HUDEP-2 (cell line): ENCODE data around the gene SPOPL.
A peak's percentile ranks its signal among the peaks of the same experiment; 100 is the strongest.
"Not testable (repeated sequence)": the region's sequence is repeated elsewhere in the genome, so short reads cannot be mapped to it uniquely, and the experiment has no call there.

ENCODE experiments used
- DNase-seq, 76 experiments: peaks; one replicate each; lab custom pipeline; 2025; ENCODE audit not compliant: unreplicated experiment in 76 of 76; lab: John Stamatoyannopoulos, UW

Gene SPOPL

DNA sequence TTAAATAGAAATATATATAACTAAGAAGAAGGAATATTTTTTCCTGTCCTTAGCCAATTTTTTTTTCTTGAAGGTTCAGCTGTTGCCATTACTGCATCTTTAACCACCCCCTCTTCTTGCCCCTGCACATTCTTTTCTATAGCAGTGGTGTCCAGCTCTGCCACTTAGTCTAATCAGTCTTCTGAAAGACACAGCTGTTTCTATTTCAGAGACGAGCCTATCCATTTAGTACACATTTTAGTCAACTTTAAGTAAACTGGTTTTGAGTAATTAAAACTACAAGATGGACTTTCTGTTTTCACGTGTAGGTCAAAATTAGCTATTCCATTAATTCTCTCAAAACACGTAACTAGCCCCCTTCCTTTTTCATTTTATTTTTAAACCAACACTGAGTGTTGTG is 21.0 kb downstream of the SPOPL start:
- DNase-seq: no peak

GRCh38 chr2:138523018-138523672 is 21.6 kb downstream of the SPOPL start:
- not testable (repeated sequence) for DNase-seq

- not testable (repeated sequence) for DNase-seq
These were observed 22.1 kb downstream of the SPOPL start for GRCh38 chr2:138523673-138524042.

GRCh38 chr2:138524353-138524752 is 22.8 kb downstream of the SPOPL start:
- DNase-seq: not testable (repeated sequence)

- DNase-seq: no peak
These were observed 30.3 kb downstream of the SPOPL start for GRCh38 chr2:138531913-138532312.

DNA sequence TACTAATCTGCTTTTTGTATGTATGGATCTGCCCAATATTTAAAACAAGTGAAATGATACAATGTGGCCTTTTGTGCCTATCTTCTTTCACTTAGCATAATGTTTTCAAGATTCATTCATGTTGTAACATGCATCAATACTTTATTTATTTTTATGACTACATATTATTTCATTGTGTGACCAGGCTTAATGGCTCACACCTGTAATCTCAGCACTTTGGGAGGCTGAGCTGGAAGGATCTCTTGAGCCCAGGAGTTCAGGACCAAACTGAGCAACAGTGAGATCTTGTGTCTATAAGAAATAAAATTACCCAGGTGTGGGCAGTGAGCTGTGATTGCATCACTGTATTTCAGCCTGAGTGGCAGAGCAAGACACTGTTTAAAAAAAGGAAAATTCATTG is 33.2 kb downstream of the SPOPL start:
- no peak for DNase-seq

DNA sequence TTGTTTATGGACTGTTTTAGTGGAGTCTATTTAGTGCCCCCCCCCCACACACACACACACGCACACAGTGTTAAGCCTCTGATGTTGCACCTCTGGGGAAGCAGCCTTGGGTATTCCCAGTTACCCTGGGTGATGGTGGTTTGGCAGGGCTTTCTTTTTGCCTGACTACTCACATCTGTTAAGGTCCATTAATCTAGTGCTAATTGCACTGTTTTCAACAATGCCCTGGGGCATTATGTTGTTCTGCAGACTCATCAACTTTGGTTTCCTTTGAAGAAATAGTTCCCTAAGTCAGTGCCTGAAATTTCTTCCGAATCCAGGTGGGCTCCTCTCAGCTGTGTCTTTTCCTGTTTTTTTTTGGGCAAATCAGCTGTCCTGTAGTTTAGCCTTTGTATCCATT is 34.7 kb downstream of the SPOPL start:
- DNase-seq: peak in 1 of 76 experiments; percentile 14

- no peak for DNase-seq
These were observed 35.2 kb downstream of the SPOPL start for GRCh38 chr2:138536740-138537139.

GRCh38 chr2:138537170-138537915 is 35.8 kb downstream of the SPOPL start:
- DNase-seq: peak in 67 of 76 experiments; percentile 5 to 79 (median 38)

DNA sequence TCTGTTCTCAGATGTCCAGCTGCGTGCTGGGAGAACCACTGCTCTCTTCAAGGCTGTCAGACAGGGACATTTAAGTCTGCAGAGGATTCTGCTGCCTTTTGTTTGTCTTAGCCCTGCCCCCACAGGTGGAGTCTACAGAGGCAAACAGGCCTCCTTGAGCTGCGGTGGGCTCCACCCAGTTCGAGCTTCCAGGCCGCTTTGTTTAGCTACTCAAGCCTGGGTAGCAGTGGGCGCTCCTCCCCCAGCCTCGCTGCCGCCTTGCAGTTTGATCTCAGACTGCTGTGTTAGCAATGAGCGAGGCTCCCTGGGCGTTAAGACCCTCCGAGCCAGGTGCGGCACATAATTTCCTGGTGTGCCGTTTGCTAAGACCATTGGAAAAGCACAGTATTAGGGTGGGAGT is 42.6 kb downstream of the SPOPL start:
- not testable (repeated sequence) for DNase-seq

GRCh38 chr2:138548796-138549195 is 47.2 kb downstream of the SPOPL start:
- DNase-seq: no peak

GRCh38 chr2:138550172-138550571 is 48.6 kb downstream of the SPOPL start:
- DNase-seq: no peak

DNA sequence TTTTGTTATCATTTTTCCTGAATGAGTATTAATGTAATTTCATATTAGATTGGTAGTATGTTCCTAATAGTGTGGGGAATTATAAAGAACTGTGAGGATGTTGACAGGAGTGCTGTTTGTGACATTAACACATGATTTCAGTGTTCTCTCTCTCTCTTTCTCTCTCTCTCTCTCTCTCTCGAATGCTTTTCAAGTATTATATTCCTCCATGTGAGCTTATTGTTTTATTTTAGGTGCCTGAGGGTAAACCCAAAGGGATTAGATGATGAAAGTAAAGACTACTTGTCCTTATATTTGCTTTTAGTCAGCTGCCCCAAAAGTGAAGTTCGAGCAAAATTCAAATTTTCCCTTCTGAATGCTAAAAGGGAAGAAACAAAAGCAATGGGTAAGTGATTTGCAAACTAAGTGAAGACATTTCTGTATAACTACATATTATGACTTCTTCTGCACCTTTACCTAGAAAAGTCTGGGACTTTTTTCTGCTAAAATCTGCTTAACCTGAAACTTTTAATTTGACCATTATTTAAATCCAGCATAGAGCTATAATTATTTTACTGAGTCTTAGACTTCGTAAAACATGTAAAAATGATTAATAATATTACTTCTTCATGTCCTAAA is 49.2 kb downstream of the SPOPL start:
- no peak for DNase-seq

DNA sequence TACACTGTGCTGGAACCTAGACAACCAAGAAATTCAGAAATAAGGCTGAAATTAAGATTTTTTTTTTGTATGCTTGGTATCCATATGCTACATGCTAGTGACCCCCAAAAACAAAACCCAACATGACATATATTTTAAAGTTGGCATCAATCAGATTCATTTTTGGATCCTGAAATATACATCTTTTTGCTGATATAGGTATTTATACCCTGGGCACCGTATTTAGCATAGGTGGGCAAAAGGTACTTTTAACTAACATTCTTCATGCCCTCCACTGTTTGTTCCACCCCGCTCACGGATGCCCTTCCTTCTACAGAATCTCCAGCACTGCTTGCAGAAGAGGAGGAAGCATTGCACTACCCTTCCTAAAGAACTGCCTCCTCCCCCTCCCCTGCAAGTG is 52.6 kb downstream of the SPOPL start:
- DNase-seq: no peak

DNA sequence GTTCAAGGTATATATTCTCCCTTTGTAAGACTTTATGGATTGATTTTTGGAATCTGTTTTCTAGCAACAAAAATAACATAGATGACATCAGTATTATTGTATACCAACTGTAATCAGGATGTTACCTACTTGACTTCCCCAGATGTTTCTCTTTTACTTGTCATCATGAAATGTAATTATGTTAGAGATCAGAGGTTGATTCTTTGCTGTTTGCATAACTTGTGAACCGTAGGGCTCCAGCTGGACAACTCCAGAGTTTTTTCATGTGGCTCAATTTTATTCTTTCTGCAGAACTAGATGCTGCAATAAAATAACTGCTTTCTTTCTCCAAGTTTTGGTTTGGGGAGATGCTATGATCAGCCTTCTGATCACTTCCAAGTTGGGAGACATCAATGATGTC is 58.1 kb downstream of the SPOPL start:
- DNase-seq: no peak

GRCh38 chr2:138564586-138565229 is 63.1 kb downstream of the SPOPL start:
- DNase-seq: no peak

- no peak for DNase-seq
These were observed 63.6 kb downstream of the SPOPL start for GRCh38 chr2:138565230-138565598.

DNA sequence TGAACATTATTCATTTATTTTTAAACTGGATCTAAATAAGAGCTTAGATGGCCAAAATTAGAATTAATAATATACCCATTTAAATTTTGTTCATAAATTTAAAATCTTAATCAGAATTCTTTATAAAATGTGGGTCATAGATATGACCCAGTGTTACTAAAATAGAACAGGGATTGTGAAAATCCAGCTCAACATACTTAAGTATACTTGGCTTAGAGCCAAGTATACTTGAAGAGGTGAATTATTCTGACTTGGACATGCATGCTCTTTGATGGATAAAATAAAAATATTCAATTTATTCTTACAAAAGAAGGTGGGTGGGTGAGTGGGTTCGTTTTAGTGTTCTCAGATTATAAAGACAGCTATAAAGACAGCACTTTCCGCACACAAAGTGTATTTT is 70.7 kb downstream of the SPOPL start:
- no peak for DNase-seq

- DNase-seq: no peak
These were observed 75.5 kb downstream of the SPOPL start for GRCh38 chr2:138577066-138577465.

- no peak for DNase-seq
These were observed 78.0 kb downstream of the SPOPL start for GRCh38 chr2:138579556-138579955.

DNA sequence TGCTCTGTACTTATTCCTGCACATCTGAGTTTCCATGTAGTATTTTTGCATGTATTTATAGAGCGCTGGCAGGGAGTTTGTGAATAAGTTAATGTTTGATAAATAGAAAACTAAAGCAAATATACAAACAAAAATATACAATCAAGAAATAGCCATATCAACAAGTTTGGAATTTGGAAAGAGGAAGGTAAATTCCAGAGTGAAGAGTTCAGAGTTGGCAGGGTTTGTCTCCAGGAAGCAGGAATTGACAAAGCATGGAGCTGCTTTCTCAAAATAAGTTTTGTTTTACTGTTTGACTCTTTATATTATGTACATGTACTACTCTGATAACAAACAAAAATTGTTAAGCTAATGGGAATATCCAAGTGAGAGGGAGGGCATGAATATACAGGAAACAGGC is 80.3 kb downstream of the SPOPL start:
- DNase-seq: no peak

DNA sequence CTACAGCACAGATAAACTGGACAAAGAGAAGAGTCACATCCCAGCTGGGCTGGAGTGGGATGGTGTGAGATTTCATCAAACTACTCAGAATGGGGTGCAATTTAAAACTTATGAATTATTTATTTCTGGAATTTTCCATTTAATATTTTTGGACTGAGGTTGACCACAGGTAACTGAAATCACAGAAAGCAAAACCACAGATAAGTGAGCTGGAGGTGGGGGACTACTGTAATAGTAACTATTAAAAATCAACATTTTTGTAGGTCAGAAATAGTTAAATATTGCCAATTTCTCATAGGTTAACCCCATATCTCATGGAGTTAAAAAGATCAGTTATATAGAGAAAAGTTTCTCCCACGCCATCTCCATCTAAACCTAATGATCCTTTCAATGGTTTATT is 88.1 kb downstream of the SPOPL start:
- DNase-seq: no peak
